HG03354 (cell line): ENCODE data around the gene SND1.
"Not testable (repeated sequence)": the region's sequence is repeated elsewhere in the genome, so short reads cannot be mapped to it uniquely, and the experiment has no call there.

ENCODE experiments used
- ATAC-seq: cut with Tn5 transposase; IDR thresholded peaks from one replicate; pipeline ENCODE4 v1.9.1; 2021; ENCODE audit warnings: mild to moderate bottlenecking; ENCODE audit not compliant: unreplicated experiment, poor library complexity, severe bottlenecking

SND1 gene

DNA sequence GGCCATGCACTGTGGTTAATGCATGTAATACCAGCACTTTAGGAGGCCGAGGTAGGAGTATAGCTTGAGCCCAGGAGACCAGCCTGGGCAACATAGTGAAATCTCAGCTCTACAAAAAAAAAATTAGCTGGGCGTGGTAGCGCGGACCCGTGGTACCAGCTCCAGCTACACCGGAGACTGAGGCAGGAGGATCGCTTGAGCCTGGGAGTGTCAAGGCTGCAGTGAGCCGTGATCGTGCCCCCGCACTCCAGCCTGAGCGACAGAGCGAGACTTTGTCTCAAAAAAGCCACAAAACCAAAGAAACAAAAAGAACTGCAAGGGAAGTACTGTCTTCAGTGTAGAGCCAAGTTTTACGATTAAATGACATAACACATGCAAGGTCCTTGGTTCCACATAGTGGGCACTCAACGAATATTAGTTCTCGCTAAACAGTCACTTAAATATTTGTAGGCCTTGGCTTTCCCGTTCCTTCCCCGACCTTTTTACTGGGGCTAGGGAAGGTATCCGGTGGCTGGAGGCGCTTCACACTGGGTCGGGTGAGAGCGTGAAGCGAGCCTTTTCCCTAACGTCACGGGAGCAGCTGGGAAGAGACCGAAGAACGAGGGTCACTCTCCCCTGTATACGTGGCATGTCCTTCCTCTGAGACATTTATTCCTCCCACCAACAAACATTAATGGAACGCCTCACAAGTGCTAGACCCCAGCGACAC lies 993 bp upstream of the SND1 start:
- ATAC-seq, result peak; percentile 3

DNA sequence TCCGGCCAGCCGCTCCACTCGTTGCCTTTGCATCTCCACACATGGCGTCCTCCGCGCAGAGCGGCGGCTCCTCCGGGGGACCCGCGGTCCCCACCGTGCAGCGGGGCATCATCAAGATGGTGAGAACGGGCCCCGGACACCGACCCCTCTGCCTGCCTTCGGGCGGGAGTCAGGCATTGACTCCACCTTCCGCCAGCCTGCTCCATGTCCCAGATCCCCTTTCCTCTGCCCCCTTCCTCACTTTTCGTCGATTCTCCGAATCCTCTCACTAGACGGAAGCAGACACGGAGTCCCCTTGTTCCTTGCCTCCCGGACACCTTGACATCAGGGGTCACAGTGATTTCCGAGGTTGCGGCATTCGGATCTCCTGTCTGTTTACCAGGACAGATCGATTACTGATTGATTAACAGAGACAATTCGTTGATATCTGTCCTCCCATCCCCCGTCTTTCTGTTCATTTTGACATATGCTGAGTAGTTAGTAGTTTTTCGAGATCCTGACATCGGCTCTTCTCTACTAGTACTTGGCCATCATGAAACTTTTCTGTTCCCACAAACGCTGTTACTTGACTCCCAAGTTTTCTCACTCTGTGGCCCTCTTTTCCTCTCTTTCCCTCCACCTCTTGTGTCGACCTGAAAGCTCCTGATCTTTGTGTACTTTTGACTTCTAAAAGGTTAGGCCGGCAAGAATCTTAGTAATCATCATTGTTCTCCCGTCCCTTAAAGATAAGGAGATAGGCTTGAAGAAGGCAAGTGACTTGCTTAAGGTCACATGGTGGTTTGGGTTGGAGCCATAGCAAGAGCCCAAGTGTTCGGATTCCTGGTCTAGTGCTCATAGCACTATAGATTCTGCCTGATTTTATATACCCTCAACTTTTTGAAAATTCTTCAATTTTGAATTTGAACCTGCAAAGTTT lies 597 bp downstream of the SND1 start:
- peak; percentile 23 for ATAC-seq

DNA sequence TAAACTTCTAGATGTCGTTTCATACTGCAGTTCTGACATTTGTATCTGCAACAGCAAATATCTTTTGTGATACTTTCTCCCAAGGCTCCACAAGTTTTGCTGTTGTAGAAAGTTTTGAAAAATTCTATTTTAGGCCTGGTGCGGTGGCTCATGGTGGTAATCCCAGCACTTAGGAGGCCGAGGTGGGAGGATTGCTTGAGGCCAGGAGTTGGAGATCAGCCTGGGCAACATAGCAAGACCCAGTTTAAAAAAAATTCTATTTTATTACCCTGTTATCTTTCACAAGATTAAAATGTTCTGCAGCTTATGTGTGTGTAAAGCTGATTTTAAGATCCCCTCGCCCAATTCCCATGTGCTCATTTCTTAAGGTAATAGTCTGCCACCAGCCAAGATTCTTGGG lies 1.4 kb downstream of the SND1 start:
- no peak for ATAC-seq

DNA sequence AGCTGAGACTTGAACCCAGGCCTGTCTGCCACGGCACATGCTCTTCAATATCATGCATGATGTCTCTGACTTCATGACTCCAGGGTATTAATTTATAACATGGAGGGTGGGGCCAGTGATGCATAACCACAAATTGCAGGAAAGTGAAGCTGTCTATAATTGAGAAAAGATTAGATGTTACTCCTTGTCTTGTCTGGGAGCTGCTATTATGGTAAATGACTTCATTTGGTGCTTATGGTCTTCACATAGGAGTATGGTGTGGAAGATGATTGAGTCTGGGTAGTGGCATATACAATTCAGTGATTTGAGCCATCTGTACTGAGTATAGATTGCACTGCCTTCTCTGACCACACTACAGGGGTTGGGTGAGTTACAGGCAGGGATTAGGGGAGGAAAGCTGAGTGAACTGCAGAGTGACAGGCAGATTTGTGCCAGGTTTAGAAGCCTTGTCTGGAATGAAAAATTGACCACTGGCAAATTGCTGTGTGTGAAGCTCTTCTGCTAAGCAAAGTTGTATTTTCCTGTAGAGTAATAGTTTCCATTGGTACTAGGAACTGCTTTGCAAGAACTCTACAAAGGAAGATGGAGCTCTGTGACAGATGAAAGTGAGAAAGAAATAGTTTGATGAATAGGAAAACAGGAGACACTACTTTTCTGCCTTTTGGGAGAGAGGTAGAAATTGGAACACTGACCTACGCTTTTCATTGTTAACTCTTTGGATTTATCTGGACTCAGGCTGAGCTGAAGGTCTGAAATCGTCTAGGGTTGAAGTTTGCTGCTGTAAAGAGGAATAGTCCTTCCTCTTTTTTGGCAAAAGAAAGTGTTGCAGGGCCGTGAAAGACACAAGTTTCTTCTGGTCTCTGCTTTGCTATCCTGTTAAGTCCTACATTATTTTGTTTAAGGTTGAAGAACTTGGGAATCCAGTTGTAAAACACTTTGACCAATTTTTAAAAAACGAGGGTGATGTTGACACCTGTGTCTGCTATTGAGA lies 2.7 kb downstream of the SND1 start:
- peak; percentile 13 for ATAC-seq

DNA sequence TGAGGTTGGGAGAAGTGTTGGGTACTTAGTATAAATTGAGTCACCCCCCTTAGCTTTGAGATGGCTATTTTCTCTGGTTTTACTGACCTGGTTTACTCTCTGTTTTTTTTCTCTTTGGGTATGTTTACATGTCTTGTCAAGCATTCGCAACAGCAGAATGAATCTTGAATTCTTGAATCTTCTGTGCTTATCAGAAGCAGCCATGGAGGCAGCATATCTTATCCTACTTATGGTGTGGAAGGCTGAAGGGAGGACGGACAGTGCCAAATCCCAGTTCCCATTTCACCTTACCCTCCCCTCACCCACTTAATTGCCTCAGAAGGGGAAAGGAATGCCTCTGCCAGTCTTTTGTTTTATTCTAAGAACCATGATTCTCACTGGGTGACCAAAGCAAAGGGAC lies 3.7 kb downstream of the SND1 start:
- no peak for ATAC-seq

DNA sequence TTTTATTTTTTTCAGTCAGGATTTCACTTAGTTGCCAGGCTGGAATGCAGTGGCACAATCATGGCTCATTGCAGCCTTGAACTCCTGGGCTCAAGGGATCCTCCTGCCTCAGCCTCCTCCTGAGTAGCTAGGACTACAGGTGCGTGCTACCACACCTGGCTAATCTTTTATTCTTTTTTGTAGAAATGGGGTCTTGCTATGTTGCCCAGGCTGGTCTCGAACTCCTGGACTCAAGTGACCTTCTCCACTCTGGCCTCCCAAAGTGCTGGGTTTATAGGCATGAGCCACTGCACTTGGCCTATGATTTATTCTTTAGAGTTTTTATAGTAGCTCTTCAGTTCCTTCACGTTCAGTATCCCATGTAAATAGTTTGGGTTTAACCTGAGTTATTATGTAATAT lies 5.5 kb downstream of the SND1 start:
- no peak for ATAC-seq

DNA sequence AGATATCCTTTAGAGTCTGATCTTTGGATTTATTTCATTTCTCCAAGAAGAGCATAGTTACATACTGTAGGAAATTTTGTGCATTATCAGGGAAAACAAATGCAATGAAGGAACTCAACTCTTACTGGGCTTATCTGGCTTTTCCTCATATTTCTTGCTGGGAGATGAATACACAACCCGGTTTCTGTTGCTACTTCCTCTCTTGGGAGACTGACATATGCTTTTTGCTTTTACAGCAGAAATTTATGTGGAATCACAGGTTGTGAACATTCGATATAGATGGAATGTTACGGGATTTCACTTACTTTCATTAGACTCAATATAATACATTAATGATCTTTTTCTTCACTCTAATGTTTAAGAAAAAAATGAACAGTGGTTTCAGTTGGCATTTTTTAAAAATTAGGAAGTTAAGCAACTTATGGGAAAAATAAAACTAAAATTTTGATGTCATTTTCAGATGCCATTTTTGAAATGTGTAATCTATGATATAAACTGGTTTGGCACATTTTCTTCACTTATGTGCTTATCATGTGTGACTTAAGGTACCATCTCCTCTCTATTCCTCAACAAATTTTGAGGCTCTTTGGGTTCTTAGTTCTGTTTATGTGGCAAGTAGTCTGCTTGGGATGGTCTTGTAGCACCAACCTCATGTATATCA lies 7.1 kb downstream of the SND1 start:
- ATAC-seq, result no peak

DNA sequence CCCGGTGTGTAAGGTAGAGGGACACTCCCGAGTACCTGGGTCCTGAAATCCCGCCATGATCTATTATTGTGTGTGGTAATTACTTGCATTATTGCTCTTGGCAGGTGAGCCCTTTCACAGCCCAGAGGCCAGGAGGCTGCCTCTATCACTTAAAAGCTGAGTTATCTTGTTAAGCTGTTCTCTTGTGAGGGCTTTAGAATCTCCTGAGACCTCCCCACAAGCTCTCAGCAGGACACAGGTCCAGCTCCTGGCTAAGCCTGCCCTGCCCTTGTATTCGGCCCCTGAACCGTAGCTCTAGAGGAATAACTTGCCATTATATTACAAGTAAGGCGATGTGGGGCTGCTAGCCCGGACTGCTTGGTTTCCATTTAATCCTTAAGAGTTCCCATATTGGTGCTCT lies 13.9 kb downstream of the SND1 start:
- no peak for ATAC-seq

DNA sequence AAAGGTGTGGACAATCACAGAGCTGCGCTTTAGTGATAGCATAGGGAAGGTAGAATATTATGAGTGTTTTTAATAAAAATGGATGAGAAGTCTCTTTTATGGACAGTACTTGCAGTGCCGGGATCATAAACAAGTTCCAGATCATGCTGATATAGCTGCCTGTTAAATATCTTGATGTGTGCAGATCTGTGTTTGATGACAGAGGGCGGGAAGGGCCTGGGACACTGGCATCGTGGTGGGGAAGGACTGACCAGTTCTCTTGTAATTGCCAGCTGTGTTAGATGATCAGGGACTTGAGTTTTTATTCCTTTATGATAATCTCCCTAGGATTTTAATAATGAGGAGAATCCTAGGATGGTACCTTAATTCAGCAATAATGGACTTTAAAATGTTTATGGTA lies 14.6 kb downstream of the SND1 start:
- no peak for ATAC-seq

DNA sequence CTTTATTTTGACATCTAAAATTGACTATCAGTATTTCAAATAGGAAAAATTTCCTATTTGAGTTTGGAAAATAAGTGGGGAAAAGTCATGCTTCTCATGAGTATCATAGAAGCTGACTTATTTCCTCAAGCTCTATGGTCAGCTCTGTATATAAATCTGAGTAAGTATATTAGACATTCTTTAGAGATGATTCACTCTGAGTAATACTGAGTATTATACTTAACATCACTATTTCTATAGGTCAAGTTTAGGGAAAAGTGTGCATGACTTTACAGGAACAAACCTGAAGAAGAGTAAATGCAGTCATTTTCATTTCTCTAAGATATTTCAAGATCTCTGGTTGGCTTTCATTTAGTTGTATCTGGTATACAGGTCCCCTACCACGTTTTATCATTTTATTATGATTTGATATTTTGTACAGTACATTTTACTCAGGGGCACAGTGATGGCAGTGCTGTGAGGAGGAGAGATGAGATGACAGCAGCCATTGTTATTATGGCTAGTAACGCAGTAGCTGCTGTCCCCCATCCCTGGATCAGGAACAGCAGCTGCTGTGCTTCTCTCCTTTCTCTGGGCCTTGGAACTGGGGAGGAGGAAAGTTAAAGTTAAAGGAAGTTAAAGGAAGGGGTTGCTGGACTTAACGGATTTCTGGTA lies 15.2 kb downstream of the SND1 start:
- no peak for ATAC-seq

DNA sequence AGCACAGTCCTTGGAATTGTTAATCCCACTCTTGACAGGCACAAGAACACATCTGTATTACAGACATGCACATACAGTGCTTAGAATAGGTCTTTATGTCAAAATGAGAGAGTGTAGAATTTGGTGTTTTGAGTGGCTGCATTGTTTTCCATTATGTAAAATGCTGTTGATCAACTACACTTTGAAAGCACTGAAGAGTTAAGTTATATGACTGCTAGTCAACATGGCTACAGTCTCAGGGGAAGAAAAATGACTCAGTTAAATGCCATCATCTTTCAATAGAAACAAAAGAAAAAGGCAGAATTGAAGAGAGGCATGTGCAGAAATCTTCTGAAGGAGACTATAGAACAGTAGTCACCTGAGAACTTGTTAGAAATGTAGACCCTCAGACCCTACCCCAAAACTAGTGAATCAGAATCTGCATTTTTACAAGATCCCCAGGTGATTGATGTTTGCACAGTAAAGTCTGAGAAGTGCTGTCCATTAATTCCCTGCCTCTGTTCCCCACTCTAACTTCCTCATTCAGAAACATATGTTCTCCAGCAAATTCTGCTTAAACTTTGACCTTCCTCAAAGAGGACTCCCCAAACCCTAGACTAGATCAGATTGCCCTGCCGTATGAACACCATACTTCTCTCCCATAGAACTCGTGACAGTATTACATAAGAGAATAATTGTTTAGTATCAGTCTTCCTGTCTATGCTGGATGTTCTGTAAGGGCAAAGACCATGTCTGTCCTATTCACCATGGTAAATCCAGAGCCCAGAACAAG lies 16.0 kb downstream of the SND1 start:
- ATAC-seq, result no peak

DNA sequence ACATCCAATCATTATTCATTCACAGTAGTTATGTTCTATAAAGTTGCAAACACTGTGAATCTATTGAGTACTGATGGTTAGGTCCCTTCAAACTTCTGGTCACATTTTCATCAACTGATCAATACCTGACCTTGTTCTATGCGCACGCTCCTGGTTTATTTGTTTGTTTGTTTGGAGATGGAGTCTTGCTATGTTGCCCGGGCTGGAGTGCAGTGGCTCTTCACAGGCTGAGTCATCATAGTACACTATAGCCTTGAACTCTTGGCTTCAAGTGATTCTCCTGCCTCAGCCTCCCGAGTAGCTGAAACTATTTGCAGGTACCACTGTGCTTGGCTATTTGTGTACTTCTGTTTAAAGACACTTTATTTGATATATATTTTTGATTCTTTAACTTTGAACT lies 19.3 kb downstream of the SND1 start:
- no peak for ATAC-seq

DNA sequence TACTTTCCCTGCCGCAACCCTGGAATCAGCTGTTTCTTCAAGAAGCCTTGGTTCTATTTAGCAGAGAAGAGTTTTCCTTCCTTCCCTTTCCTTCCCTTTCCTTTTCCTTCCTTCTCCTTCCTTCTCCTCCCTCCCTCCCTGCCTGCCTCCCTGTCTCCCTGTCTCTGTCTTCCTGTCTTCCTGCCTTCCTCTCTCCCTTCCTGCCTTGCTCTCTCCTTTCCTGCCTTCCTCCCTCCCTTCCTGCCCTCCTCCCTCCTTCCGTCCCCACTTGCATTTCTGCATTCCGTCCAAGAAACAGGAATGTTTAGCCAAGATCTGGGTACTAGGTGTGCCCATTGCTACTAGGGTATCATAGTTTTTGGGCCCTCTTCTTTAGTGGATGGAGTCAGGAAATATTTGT lies 21.9 kb downstream of the SND1 start:
- no peak for ATAC-seq

DNA sequence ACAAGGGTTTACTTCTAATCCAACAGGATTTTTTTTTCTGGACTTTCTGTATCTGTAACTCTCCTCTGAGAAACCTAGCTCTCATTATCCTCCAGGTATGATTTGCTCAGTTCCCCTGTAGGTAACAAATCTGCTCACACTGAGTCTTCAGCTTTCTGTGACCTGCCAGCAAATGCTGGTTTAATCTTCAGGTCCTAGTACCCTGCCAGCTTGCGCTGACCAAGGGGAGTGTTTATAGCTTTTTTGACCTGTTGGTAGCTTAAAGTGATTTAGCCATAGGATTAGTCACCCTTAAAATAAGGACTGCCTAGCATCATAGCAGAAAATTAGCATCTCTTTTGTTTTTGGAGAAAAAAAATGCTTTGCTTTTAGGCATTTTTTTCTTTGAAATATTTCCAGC lies 22.4 kb downstream of the SND1 start:
- no peak for ATAC-seq

DNA sequence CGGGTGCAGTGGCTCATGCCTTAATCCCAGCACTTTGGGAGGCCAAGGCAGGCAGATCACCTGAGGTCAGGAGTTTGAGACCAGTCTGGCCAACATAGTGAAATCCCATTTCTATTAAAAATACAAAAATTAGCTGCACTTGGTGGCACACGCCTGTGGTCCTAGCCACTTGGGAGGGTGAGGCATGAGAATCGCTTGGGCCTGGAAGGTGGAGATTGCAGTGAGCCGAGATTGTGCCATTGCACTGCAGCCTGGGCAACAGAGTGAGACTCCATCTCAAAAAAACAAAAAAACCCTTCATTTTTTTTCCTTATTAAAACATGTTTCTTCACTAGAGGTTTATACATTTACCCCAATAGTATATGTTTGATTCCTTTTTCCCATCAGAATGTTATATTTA lies 22.9 kb downstream of the SND1 start:
- not testable (repeated sequence) for ATAC-seq

DNA sequence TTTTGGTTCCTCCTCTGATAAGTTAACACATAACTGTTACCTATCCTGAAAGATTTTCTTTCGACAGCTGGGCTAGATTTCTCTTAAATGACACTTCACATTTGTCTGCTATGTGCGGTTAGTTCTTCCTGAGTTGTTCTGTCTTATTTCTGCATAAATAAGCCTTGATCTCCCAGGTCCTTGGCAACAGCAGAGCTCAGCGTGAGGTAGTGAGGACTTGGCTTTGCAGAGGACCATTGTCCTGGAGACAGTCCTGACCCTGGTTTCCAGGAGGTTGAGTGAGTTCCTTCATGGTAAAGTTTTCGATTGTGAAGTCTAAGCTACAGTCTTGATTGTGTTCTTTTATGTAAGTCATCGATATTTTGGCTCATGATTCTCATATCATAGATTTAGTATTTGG lies 23.7 kb downstream of the SND1 start:
- ATAC-seq, result no peak

DNA sequence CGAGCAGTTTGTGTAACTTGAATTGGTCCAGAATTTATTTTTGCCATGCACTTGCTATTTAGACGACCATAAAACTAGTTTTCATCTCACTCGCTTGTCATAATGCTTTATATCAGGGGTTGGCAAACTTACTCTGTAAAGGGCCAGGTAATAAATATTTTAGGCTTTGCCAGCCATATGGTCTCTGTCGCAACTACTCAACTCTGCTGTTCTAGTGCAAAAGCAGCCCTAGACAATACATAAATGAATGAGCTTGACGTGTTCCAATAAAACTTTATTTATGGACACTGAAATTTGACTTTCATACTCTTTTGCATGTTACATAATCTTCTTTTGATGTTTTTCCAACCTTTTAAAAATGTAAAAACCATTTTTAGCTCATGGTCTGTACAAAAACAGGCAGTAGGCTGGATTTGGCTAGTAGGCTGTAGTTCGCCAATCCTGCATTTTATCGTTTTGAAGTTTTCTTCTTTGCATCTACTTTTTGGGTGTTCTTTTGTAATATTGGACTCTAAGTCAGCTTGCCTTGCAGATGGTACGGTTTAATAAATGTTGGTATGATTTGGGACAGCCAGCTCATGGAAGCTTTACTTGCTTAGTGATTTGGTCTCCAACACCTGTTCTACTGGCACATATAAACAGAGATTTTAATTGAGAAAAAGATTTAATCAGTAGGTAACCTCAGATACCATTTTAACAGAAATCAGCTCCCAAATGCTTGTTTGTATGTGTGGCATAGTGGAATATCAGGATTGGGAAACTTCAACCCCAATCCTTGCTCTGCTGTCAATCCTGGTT lies 25.6 kb downstream of the SND1 start:
- no peak for ATAC-seq

DNA sequence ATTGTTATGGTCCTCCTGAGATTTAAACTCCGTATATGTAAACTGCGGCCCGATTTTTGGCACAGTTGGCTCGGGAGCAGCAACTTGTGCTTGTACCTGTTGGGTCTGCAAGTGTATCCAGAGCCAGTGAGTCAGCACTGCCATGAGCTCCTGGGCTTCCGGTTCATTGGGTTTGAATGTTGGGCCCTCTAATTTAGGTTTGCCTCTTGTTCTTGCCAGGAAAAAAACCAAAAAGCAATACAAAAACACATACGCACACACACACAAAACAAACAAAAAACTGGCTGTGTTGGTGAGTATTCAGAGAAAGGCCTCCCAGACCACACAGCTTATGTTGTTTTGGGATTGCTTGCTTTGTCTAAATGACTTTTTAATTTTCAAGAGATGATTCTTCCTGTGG lies 26.3 kb downstream of the SND1 start:
- ATAC-seq, result no peak
